Upper lobe of left lung (tissue), 4 donors: ENCODE measurements around the gene TOMM40.

Experiments
- CTCF ChIP-seq, 6 experiments: fragments of 450-650 bp in 4 of 6; fragments of 200-600 bp in 2 of 6; sonication (generic) in 2 of 6; IDR thresholded peaks; one replicate each; pipeline ENCODE4 v1.5.1; 2016 to 2019; ENCODE audit warnings: antibody characterized with exemption in 6 of 6
- POLR2A ChIP-seq, 4 donors: fragments of 450-650 bp; IDR thresholded peaks; one replicate each; pipeline ENCODE4 v1.5.1; 2016 to 2017; ENCODE audit warnings: antibody characterized with exemption in 4 of 4, mild to moderate bottlenecking in 2 of 4
- POLR2AphosphoS5 ChIP-seq, 2 donors: sonication (generic); formaldehyde crosslinking; IDR thresholded peaks; one replicate each; pipeline ENCODE4 v1.5.1; 2017; ENCODE audit warnings: antibody characterized with exemption in 2 of 2

DNA sequence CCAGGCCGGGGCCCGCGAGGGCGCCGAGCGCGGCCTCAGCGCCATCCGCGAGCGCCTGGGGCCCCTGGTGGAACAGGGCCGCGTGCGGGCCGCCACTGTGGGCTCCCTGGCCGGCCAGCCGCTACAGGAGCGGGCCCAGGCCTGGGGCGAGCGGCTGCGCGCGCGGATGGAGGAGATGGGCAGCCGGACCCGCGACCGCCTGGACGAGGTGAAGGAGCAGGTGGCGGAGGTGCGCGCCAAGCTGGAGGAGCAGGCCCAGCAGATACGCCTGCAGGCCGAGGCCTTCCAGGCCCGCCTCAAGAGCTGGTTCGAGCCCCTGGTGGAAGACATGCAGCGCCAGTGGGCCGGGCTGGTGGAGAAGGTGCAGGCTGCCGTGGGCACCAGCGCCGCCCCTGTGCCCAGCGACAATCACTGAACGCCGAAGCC is 17.8 kb downstream of the TOMM40 start:
- TF ChIP-seq POLR2AphosphoS5 (IDR thresholded peaks at IDR 0.05) (no peak), CTCF (IDR thresholded peaks at IDR 0.05) (no peak), POLR2A (IDR thresholded peaks at IDR 0.05) (peak in 1 of 4 donors; percentile 21)
